Measurements from ENCODE around the gene CHKA. TPM values are rescaled to one million over a fixed set of nuclear protein-coding genes. Genes with fewer than 3 reads are reported as not detected.
A peak's percentile ranks its signal among the peaks of the same experiment; 100 is the strongest.

Gene CHKA
- total RNA-seq, 4 donors from 2014 or later = 1.1 to 13.0 (median 4.2) TPM

DNA sequence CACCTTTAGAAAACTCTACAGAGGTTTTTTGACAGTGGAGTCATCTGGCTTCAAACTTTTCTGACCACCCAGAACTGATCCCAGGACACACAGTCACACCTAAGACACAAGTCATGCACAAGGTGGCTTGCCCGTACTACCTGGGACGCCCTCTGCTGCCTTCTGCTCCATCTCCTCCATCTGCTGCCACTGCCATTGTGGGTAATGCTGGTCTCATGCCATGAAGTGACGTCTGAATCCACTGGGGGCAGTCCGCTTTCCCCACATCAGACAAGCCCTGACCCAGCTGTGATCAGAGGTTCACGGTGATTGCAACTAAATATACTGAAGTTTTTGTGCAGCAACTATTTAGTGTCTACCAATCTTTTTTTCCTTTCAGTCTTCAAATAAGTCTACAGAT lies 96.1 kb downstream of the CHKA start:
- no peak overlapping the region for H3K27ac ChIP-seq
- no peak overlapping the region for H3K4me3 ChIP-seq
- peaks cover 0 to 10% (median 0%) of the 10 kb centered on the region in 3 donors for H3K9me3 ChIP-seq
- TF ChIP-seq POLR2A (IDR thresholded peaks at IDR 0.05) = no peak
- TF ChIP-seq, protein P1, sequence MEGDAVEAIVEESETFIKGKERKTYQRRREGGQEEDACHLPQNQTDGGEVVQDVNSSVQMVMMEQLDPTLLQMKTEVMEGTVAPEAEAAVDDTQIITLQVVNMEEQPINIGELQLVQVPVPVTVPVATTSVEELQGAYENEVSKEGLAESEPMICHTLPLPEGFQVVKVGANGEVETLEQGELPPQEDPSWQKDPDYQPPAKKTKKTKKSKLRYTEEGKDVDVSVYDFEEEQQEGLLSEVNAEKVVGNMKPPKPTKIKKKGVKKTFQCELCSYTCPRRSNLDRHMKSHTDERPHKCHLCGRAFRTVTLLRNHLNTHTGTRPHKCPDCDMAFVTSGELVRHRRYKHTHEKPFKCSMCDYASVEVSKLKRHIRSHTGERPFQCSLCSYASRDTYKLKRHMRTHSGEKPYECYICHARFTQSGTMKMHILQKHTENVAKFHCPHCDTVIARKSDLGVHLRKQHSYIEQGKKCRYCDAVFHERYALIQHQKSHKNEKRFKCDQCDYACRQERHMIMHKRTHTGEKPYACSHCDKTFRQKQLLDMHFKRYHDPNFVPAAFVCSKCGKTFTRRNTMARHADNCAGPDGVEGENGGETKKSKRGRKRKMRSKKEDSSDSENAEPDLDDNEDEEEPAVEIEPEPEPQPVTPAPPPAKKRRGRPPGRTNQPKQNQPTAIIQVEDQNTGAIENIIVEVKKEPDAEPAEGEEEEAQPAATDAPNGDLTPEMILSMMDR (IDR thresholded peaks at IDR 0.05) = no peak
- WGBS, 2 donors = 62 to 79% methylated on average over 4 to 5 of the region's 5 CpGs
- H3K36me3 ChIP-seq = peaks cover 0 to 33% (median 0%) of the 10 kb centered on the region in 3 donors
- peaks cover 10 to 22% (median 16%) of the 10 kb centered on the region in 3 donors for H3K4me1 ChIP-seq
- no peaks in the 10 kb centered on the region for H3K27me3 ChIP-seq
- DNase-seq = no peak
- intact Hi-C loops (cut with DNase I) = no loop called here

DNA sequence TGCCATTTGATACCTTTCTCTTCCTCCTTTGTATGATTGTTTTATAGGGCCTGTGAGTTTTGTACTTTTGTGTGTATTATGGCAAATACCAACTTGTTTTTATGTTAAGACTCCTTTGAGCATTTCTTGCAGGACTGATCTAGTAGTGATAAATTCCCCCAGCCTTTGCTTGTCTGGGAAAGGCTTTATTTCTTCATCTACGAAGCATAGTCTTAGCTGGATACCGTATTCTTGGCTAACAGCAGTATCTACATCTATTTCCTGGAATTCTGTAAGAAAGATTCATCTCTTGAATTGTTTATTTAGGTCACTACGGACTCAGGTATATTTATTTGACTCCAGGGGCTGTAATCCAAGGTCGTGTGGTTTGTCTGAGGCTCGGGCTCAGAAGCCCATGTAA lies 96.7 kb downstream of the CHKA start:
- peaks cover 0 to 10% (median 0%) of the 10 kb centered on the region in 3 donors for H3K9me3 ChIP-seq
- WGBS, 2 donors = 76 to 83% methylated on average over 5 of the region's 5 CpGs
- H3K36me3 ChIP-seq = peaks cover 0 to 33% (median 0%) of the 10 kb centered on the region in 3 donors
- H3K27me3 ChIP-seq = no peaks in the 10 kb centered on the region
- intact Hi-C loops (cut with DNase I) = no loop called here
- no peak overlapping the region for H3K27ac ChIP-seq
- H3K4me3 ChIP-seq = no peak overlapping the region
- no peak for TF ChIP-seq POLR2A (IDR thresholded peaks at IDR 0.05)
- TF ChIP-seq, protein P1 (IDR thresholded peaks at IDR 0.05) = no peak
- peaks cover 5 to 22% (median 12%) of the 10 kb centered on the region in 3 donors for H3K4me1 ChIP-seq
- no peak for DNase-seq

DNA sequence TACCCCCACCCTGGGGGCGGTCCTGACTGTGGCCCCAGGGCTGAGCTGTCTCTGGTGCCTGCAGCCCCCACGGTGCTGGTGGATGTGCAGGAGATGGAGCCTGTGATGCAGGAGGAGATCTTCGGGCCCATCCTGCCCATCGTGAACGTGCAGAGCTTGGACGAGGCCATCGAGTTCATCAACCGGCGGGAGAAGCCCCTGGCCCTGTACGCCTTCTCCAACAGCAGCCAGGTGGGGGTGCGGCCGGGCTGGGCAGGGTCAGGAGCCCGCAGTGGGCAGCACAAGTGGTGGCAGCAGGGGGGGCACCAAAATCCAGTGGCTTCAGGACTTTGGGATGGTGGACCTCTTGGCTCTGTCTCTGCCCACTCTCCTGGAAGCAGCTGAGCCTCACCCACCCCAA lies 98.7 kb downstream of the CHKA start:
- H3K27me3 ChIP-seq = no peaks in the 10 kb centered on the region
- 90% methylated on average over 2 to 7 of the region's 13 CpGs for WGBS, 2 donors
- peaks cover 0 to 33% (median 0%) of the 10 kb centered on the region in 3 donors for H3K36me3 ChIP-seq
- DNase-seq = no peak
- no peak overlapping the region for H3K27ac ChIP-seq
- no peak overlapping the region for H3K4me3 ChIP-seq
- TF ChIP-seq, protein P1 (IDR thresholded peaks at IDR 0.05) = no peak
- no peak for TF ChIP-seq POLR2A (IDR thresholded peaks at IDR 0.05)
- intact Hi-C loops (cut with DNase I) = no loop called here
- H3K4me1 ChIP-seq = peaks cover 0 to 37% (median 9%) of the 10 kb centered on the region in 3 donors
- H3K9me3 ChIP-seq = peaks cover 0 to 10% (median 0%) of the 10 kb centered on the region in 3 donors

DNA sequence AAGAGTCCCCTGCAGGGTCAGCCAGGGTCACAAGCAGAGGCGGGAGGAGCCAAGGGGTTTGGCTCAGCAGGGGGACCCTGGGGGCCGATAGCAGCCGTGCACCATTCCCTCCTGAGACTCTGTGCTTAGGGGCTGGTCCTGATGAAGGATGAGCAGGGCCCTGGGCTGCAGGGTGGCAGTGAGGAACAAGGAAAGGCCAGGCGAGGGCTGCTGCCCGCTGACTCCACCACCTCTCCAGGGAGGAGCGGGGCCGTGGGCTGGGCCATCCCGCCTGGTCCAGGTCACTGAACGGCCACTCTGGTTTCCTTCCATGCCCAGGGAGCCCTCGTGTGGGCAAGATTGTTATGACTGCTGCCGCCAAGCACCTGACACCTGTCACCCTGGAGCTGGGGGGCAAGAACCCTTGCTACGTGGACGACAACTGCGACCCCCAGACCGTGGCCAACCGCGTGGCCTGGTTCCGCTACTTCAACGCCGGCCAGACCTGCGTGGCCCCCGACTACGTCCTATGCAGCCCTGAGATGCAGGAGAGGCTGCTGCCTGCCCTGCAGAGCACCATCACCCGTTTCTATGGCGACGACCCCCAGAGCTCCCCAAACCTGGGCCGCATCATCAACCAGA lies 99.9 kb downstream of the CHKA start:
- intact Hi-C loops (cut with DNase I) = no loop called here
- H3K9me3 ChIP-seq = peaks cover 0 to 10% (median 0%) of the 10 kb centered on the region in 3 donors
- peaks cover 0 to 33% (median 0%) of the 10 kb centered on the region in 3 donors for H3K36me3 ChIP-seq
- TF ChIP-seq, protein P1 (IDR thresholded peaks at IDR 0.05) = peak in 3 of 6 experiments; percentile 22 to 47 (median 27)
- no peak for TF ChIP-seq POLR2A (IDR thresholded peaks at IDR 0.05)
- H3K4me3 ChIP-seq = no peak overlapping the region
- peak overlapping the region in 2 of 4 donors; percentile 64 to 76 for H3K27ac ChIP-seq
- no peak for DNase-seq
- H3K4me1 ChIP-seq = peaks cover 5 to 50% (median 20%) of the 10 kb centered on the region in 3 donors
- WGBS, 2 donors = 72 to 81% methylated on average over 6 to 12 of the region's 27 CpGs
- no peaks in the 10 kb centered on the region for H3K27me3 ChIP-seq

DNA sequence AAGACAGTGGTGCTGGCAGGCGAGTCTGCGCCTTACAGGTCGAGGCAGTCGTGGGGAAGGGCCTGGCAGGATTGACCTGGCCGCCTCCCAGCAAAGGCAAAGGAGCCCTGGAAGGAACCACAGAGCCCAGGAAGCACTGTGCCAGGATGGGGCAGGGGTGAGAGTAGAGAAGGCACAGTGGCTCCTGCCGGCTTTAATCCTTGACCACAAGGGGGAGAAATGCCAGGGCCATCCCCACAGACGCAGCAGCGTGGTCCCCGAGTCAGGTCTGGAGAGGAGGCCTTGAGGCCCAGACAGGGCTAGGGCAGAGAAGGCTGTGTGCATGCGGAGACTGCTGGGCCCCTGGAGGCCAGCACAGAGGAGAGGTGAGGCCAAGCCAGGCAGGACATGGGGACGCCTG lies 100.6 kb downstream of the CHKA start:
- Histone ChIP-seq H3K27ac (peak overlapping the region; percentile 18 to 76 (median 58)), H3K27me3 (no peaks in the 10 kb centered on the region), H3K4me1 (peaks cover 5 to 54% (median 20%) of the 10 kb centered on the region in 3 donors), H3K9me3 (peaks cover 0 to 10% (median 0%) of the 10 kb centered on the region in 3 donors), H3K36me3 (peaks cover 0 to 30% (median 0%) of the 10 kb centered on the region in 3 donors), H3K4me3 (no peak overlapping the region)
- TF ChIP-seq POLR2A (IDR thresholded peaks at IDR 0.05) = no peak
- TF ChIP-seq, protein P1 (IDR thresholded peaks at IDR 0.05) = peak in 3 of 6 experiments; percentile 4 to 27 (median 19)
- DNase-seq = no peak
- intact Hi-C loops (cut with DNase I) = no loop called here
- WGBS, 2 donors = 21 to 40% methylated on average over 1 to 9 of the region's 11 CpGs
